GM19372 (cell line): ENCODE measurements around the gene PLCB1.
"Not testable (repeated sequence)": the region's sequence is repeated elsewhere in the genome, so short reads cannot be mapped to it uniquely, and the experiment has no call there.

Experiments
- ATAC-seq: cut with Tn5 transposase; IDR thresholded peaks from one replicate; pipeline ENCODE4 v1.9.1; 2021; ENCODE audit warnings: mild to moderate bottlenecking, low read depth, moderate library complexity; ENCODE audit not compliant: unreplicated experiment

Gene PLCB1

DNA sequence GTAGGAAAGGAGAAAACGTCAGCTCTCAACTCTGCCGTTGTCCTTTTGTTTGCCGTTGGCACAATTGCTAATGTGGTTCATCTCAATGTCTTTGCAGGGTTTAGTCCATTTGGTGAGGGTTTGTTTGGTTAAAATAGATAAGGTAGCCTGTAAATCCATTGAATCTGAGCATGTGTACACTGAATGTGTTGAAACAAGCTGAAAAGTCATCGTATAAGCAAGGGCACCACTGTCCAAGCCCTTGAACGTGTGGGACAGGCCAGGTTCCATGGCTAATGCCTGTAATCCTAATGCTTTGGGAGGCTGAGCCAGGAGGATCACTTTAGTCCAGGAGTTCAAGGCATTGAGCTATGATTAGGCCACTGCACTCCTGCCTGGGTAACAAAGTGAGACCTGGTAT lies 712.1 kb downstream of the PLCB1 start:
- no peak for ATAC-seq

DNA sequence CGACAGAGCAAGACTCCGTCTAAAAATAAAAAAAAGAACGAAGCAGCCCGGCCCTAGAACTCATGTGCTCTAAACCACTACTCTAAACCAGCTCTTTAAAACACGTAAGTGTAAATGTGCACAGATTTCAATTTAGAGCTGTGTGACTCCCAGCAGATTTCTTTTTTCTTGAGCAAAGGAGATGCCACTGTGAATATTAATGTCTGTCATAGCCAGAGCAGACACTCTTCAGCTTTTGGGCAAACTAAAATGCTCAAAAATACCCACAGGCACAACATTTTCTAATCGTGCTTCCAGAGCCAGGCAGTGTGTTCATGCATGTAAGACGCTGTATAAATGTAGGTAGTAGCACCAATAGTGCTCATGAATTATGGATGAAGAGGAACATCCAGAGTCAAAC lies 717.9 kb downstream of the PLCB1 start:
- ATAC-seq, result no peak

GRCh38 chr20:8851446-8851845 lies 719.4 kb downstream of the PLCB1 start:
- no peak for ATAC-seq

- not testable (repeated sequence) for ATAC-seq
These were observed 719.9 kb downstream of the PLCB1 start for GRCh38 chr20:8851919-8852318.

DNA sequence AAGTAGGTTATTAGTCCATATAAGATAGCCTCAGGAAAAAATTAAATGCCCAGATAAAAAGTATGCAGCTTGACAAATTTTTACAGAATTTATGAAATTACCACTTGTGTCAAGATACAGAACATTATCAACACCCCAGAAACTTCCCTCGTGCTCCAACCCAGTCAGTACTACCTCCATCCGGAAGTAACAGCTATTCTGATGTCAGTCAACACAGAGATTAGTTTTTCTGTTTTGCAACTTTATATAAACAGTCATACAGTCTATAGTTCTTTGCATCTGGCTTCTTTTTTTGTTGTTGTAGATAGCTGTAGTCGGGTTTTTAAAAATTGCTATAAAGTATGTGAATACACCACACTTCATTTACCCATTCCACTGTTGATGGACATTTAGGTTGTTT lies 721.1 kb downstream of the PLCB1 start:
- not testable (repeated sequence) for ATAC-seq

DNA sequence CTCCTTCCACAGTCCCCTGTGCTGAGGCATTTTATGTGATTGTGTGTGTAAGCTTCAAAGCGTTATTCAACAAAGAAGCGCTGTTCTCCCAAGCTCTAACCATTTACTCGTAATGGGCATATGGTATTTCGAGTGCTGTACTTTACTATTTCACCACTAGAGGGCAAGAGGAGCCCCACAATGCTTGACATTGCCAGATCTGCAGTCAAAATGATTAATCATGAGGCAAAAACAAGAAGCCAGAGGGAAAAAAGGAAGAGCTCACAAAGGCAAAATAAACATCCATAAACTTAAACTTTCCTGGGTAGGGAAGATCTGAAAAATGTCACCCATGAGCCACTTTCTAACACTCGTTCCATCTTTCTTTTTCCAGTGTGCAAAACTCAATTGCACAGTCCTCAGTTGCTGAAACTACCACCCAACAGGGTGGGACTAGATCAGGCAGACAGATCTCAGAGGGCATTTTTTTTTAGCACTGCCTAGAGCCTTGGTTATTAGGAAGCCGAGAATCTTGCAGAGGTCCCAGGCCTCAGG lies 721.8 kb downstream of the PLCB1 start:
- ATAC-seq, result peak; percentile 93

DNA sequence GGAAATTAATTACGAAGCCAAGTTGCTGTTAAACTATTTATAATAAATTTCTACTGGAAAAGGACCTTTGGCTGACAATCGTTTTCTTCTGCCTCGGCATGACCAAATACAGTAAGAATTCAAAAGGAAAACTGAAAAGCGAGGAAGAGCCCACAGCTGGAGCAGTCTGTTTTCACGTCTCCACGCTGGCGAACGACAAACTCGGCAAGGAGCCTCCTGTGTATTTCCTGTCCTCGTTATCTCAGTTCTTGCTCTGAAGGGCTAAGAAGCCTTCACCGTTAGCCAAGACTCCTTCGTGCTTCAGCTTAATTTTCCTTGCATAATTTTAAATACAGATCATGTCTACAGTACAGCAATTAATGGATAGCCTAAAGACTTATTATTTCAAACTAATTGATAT lies 722.5 kb downstream of the PLCB1 start:
- ATAC-seq, result no peak

DNA sequence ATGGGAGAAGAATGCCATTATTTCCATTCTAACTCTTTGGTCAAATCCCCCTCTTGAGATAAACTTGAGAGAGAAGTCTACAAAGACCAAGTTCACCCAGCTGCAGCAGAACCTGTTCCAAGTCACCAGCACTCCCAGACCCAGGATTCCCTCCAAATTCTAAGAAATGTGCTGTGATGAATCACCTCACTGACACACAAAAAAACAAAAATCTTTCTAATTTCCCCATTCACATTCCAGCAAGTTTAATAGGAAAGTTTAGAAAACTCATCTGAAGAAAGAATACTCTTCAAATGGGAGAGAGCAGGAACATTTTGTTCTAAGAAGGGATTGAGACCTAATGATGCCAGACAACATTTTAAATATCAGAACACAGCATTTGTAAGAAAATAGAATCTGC lies 723.2 kb downstream of the PLCB1 start:
- no peak for ATAC-seq

- ATAC-seq, result no peak
These were observed 724.6 kb downstream of the PLCB1 start for GRCh38 chr20:8856668-8857067.

DNA sequence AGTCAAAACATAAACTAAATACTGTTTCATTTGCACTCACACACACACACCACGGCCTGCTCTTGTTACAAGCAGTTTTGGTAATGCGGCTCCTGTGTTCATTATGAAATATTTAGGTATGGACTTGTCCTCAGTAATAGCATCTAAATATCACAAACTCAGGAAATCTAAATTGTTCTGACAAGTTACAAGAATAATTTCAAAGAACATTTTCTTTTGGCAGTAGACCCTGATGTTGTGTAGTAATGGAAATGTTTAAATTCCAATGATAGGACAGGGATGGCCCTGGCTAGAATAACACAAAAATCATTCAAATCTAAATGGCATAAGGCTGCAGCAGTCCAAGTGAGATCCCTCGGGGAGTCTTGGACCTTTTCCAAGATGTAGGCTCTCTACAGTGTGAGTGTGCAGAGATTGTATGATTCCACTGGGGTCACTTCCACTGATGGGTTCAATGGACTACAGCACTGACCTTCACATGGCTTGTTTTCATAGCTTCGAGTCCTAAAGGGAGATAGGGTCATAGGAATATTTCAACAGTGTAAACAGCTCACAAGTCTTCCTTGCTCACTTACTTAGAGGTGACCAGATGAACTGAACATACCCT lies 726.2 kb downstream of the PLCB1 start:
- ATAC-seq, result no peak

- no peak for ATAC-seq
These were observed 728.0 kb downstream of the PLCB1 start for GRCh38 chr20:8860011-8860495.

GRCh38 chr20:8862092-8862491 lies 730.0 kb downstream of the PLCB1 start:
- ATAC-seq, result no peak

GRCh38 chr20:8865636-8866035 lies 733.6 kb downstream of the PLCB1 start:
- no peak for ATAC-seq

DNA sequence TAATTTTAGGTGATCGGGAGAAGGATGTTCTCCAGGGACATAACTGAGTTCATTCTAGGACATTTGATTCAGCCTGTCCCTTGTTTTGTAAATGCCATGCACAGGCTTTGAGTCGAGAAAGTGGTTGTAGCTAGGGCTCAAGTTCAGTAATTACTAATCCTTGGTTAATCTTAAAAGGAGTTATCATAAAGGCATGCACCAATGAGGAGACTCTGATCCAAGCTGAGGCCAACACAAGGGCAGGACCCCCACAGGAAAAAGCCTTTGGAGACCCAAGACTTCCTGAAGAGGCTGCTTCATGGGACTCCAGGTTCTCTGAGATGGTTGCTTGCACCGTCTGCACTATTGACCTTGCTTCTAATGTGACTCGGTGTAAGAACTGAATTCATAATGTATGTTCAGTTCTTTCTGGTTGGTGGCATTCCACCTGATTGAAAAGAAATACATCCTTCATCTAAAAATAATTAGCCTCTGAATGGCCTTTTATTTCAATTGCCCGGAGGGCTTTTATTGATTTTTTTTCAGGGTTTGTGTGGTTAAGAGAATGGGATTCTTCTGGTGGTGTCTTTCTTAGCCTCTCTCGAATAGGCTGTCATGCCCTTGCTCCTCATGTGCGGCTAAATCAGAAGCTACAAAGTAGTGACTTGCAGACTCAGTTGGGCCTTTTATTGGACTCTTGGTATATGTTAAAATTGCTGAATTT lies 735.1 kb downstream of the PLCB1 start:
- no peak for ATAC-seq

DNA sequence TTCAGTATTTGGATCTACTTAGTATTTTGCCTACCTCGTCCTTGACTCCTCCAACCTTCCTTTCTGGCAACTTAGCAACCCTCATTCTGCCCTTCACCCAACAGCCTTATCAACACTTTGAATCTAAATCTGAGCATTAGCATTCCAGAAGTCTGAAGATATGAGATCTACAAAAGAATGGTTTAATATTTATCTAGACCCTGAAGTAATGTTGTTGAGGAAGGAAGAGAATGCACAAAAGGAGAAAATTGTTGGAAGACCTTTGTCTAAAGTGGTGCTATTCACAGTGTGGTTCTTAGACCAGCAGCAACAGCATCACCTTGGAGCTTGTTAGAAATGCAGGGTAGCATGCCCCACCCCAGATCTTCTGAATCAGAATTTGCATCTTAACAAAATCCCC lies 738.6 kb downstream of the PLCB1 start:
- ATAC-seq, result no peak

GRCh38 chr20:8874437-8874836 lies 742.4 kb downstream of the PLCB1 start:
- ATAC-seq, result no peak

DNA sequence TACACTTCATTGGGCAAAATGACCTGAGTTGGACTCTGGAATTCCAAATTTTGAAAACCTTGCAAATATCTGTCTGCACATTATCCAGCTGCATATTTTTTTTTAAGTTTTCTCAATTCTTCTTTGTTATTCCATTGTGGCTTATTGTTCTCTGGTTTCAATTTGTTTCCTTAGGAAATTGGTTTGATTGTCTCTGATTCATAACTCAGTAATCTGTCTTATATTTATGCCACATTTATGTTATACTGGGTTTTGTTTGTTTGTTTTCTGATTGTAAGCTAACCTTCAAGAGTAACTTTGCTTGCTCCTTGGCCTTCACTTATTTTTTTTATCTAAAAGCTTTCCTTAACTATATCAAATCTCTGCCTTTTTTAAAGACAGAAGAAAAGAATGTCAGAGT lies 743.5 kb downstream of the PLCB1 start:
- ATAC-seq, result no peak

DNA sequence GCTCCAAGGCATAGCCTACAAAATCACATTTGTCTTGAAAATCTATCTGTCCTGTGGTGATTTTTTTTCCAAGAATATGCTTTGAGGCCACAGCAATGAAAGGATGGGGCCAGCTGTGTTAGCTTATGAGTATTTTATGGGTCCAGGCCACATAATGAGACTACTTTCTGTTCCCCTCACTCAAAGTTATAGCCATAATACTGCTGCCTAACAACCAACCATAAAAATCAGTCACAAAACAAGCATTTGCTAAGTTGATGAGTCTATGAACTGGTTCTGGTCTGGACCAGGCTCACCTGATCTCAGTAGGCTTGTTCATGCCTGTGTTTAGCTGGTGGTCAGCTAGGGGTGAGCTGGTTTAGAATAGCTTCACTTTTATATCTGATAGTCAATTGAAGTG lies 744.3 kb downstream of the PLCB1 start:
- no peak for ATAC-seq

GRCh38 chr20:8877294-8877693 lies 745.2 kb downstream of the PLCB1 start:
- no peak for ATAC-seq

GRCh38 chr20:8879669-8880068 lies 747.6 kb downstream of the PLCB1 start:
- ATAC-seq, result no peak

GRCh38 chr20:8880085-8880853 lies 748.2 kb downstream of the PLCB1 start:
- ATAC-seq, result no peak
